AG04449 (cell line): ENCODE measurements around the gene CASP9.

ENCODE experiments used
- CTCF ChIA-PET: fragments of 350-600 bp; formaldehyde crosslinking; extraction: SDS; loops from one replicate; lab custom pipeline; 2021; ENCODE audit warnings: antibody characterized with exemption; lab: Yijun Ruan, JAX
- POLR2A ChIA-PET: fragments of 400-600, 350-600 bp; formaldehyde crosslinking; extraction: SDS; loops from one replicate; lab custom pipeline; 2020; ENCODE audit warnings: antibody characterized with exemption, inconsistent platforms; lab: Yijun Ruan, JAX
- DNase-seq: peaks from one replicate; pipeline ENCODE4 v3.0.0-alpha.2; 2010; ENCODE audit warnings: low read depth, low spot score
- H3K4me3 ChIP-seq: 2 replicates; pipeline ENCODE4 v1.5.1; 2011; ENCODE audit warnings: low read depth, mild to moderate bottlenecking, control low read depth, low read length
- CTCF ChIP-seq: IDR thresholded peaks from one replicate; pipeline ENCODE4 v1.5.1; 2011; ENCODE audit warnings: mild to moderate bottlenecking, moderate library complexity, low read length, control low read depth, inconsistent platforms; ENCODE audit not compliant: insufficient read depth; ENCODE audit errors: missing control alignments

The CASP9 gene

GRCh38 chr1:15558516-15558915, 34.5 kb upstream of the CASP9 start:
- POLR2A ChIA-PET: no interaction called here
- TF ChIP-seq CTCF: no peak
- no peak overlapping the region for H3K4me3 ChIP-seq
- CTCF ChIA-PET: no interaction called here
- DNase-seq: no peak

GRCh38 chr1:15557594-15557993, 33.6 kb upstream of the CASP9 start:
- ChIA-PET CTCF (interaction anchor here (1.2 kb wide), 1 partner anchor 12 kb away, joined by 3 read pairs; no protein-coding TSS in a partner anchor), POLR2A (no interaction called here)
- H3K4me3 ChIP-seq: no peak overlapping the region
- no peak for DNase-seq
- no peak for TF ChIP-seq CTCF

- H3K4me3 ChIP-seq: no peak overlapping the region
- no peak for DNase-seq
- TF ChIP-seq CTCF: no peak
- ChIA-PET CTCF (interaction anchor here (1.2 kb wide), 1 partner anchor 13 kb away, joined by 3 read pairs; no protein-coding TSS in a partner anchor), POLR2A (no interaction called here)
Observed at GRCh38 chr1:15557008-15557407, 33.0 kb upstream of the CASP9 start.

- no peak for DNase-seq
- ChIA-PET POLR2A (no interaction called here), CTCF (no interaction called here)
- H3K4me3 ChIP-seq: no peak overlapping the region
- no peak for TF ChIP-seq CTCF
Observed at GRCh38 chr1:15550573-15550972, 26.6 kb upstream of the CASP9 start.

- ChIA-PET POLR2A (no interaction called here), CTCF (no interaction called here)
- TF ChIP-seq CTCF: no peak
- DNase-seq: no peak
- H3K4me3 ChIP-seq: no peak overlapping the region
Observed at GRCh38 chr1:15546641-15547040, 22.6 kb upstream of the CASP9 start.

GRCh38 chr1:15543589-15544568, 19.9 kb upstream of the CASP9 start:
- H3K4me3 ChIP-seq: no peak overlapping the region
- TF ChIP-seq CTCF: no peak
- DNase-seq: peak; percentile 56
- CTCF ChIA-PET: interaction anchor here (1.5 kb wide), 1 partner anchor 15 kb away, joined by 6 read pairs; no protein-coding TSS in a partner anchor
- POLR2A ChIA-PET: no interaction called here
